ENCODE results near the gene C5orf15.
"Not testable (repeated sequence)": the region's sequence is repeated elsewhere in the genome, so short reads cannot be mapped to it uniquely, and the experiment has no call there.

The C5orf15 gene

GRCh38 chr5:133935991-133936650 lies 32.3 kb downstream of the C5orf15 start:
- not testable (repeated sequence) for DNase-seq

GRCh38 chr5:133935667-133935940 lies 32.8 kb downstream of the C5orf15 start:
- no peak for DNase-seq

- no peak for DNase-seq
Measured at GRCh38 chr5:133934822-133935666, 33.4 kb downstream of the C5orf15 start.

GRCh38 chr5:133934311-133934710 lies 34.1 kb downstream of the C5orf15 start:
- DNase-seq = no peak

GRCh38 chr5:133933670-133934295 lies 34.6 kb downstream of the C5orf15 start:
- no peak for DNase-seq

- DNase-seq = no peak
Measured at GRCh38 chr5:133933169-133933509, 35.3 kb downstream of the C5orf15 start.

- no peak for DNase-seq
Measured at GRCh38 chr5:133932441-133933168, 35.8 kb downstream of the C5orf15 start.

- DNase-seq = no peak
Measured at GRCh38 chr5:133931546-133931945, 36.9 kb downstream of the C5orf15 start.

GRCh38 chr5:133930813-133931090 lies 37.7 kb downstream of the C5orf15 start:
- DNase-seq = no peak

- DNase-seq = no peak
Measured at GRCh38 chr5:133930061-133930812, 38.2 kb downstream of the C5orf15 start.

- DNase-seq = no peak
Measured at GRCh38 chr5:133928587-133929393, 39.6 kb downstream of the C5orf15 start.

GRCh38 chr5:133927300-133928180 lies 40.9 kb downstream of the C5orf15 start:
- no peak for DNase-seq

- DNase-seq = no peak
Measured at GRCh38 chr5:133926489-133927299, 41.7 kb downstream of the C5orf15 start.

GRCh38 chr5:133925866-133926488 lies 42.4 kb downstream of the C5orf15 start:
- DNase-seq = no peak

GRCh38 chr5:133925269-133925668 lies 43.2 kb downstream of the C5orf15 start:
- DNase-seq = no peak

- DNase-seq = no peak
Measured at GRCh38 chr5:133924221-133924920, 44.1 kb downstream of the C5orf15 start.

GRCh38 chr5:133921979-133922378 lies 46.4 kb downstream of the C5orf15 start:
- no peak for DNase-seq

- no peak for DNase-seq
Measured at GRCh38 chr5:133921069-133921468, 47.4 kb downstream of the C5orf15 start.

Data from hippocampal formation (tissue), 2 donors.